Measurements from ENCODE around the gene AOC1. TPM values are rescaled to one million over a fixed set of nuclear protein-coding genes. Genes with fewer than 3 reads are reported as not detected.
A peak's percentile ranks its signal among the peaks of the same experiment; 100 is the strongest.
"Not testable (repeated sequence)": the region's sequence is repeated elsewhere in the genome, so short reads cannot be mapped to it uniquely, and the experiment has no call there.

The AOC1 gene
- total RNA-seq, 2 donors from 2014 or later = not detected

DNA sequence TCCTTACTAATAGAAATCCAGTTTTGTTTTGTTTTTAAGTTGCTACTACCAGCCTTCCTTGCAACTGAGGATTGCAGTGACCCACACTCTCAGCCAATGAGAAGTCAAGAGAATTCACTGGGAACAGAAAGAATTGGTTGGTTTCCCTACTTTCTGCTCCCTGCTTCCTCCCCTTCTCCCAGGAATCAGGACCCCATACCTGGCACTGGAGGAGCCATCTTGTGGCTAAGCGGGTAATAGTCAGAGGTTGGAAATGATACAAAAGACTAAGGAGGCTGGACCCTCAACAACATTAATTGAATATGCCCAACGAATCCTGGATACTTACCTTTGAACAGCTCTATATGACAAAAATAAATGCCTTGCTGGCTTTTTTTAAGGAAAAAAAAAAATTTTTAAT lies 45.5 kb upstream of the AOC1 start:
- no peak overlapping the region for H3K4me3 ChIP-seq
- H3K4me1 ChIP-seq = peaks cover 0 to 12% of the 10 kb centered on the region in 2 donors
- H3K36me3 ChIP-seq = peaks cover 25% of the 10 kb centered on the region
- H3K27ac ChIP-seq = no peak overlapping the region
- H3K9me3 ChIP-seq = peaks cover 6 to 15% of the 10 kb centered on the region in 2 donors
- no peak for DNase-seq (ENCODE audit: low spot score)
- no peaks in the 10 kb centered on the region for H3K27me3 ChIP-seq
- TF ChIP-seq, protein P1, sequence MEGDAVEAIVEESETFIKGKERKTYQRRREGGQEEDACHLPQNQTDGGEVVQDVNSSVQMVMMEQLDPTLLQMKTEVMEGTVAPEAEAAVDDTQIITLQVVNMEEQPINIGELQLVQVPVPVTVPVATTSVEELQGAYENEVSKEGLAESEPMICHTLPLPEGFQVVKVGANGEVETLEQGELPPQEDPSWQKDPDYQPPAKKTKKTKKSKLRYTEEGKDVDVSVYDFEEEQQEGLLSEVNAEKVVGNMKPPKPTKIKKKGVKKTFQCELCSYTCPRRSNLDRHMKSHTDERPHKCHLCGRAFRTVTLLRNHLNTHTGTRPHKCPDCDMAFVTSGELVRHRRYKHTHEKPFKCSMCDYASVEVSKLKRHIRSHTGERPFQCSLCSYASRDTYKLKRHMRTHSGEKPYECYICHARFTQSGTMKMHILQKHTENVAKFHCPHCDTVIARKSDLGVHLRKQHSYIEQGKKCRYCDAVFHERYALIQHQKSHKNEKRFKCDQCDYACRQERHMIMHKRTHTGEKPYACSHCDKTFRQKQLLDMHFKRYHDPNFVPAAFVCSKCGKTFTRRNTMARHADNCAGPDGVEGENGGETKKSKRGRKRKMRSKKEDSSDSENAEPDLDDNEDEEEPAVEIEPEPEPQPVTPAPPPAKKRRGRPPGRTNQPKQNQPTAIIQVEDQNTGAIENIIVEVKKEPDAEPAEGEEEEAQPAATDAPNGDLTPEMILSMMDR (IDR thresholded peaks at IDR 0.05) = no peak

DNA sequence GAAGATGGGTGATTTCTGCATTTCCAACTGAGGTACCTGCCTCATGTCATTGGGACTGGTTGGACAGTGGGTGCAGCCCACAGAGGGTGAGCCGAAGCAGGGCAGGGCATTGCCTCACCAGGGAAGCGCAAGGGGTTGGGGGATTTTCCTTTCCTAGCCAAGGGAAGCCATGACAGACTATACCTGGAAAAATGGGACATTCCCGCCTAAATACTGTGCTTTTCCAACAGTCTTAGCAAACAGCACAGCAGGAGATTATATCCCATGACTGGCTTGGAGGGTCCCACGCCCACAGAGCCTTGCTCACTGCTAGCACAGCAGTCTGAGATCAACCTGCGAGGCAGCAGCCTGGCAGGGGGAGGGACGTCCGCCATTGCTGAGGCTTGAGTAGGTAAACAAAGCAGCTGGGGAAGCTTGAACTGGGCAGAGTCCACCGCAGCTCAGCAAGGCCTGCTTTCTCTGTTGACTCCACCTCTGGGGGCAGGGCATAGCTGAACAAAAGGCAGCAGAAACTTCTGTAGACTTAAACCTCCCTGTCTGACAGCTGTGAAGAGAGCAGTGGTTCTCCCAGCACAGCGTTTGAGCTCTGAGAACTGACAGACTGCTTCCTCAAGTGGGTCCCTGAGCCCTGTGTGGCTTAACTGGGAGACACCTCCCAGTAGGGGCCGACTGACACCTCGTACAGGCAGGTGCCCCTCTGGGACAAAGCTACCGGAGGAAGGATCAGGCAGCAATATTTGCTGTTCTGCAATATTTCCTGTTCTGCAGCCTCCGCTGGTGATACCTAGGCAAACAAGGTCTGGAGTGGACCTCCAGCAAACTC lies 44.5 kb upstream of the AOC1 start:
- DNase-seq (ENCODE audit: low spot score); H3K27ac ChIP-seq; H3K27me3 ChIP-seq; H3K4me3 ChIP-seq; H3K4me1 ChIP-seq: not testable (repeated sequence)
- peaks cover 25% of the 10 kb centered on the region for H3K36me3 ChIP-seq
- peaks cover 6 to 15% of the 10 kb centered on the region in 2 donors for H3K9me3 ChIP-seq

DNA sequence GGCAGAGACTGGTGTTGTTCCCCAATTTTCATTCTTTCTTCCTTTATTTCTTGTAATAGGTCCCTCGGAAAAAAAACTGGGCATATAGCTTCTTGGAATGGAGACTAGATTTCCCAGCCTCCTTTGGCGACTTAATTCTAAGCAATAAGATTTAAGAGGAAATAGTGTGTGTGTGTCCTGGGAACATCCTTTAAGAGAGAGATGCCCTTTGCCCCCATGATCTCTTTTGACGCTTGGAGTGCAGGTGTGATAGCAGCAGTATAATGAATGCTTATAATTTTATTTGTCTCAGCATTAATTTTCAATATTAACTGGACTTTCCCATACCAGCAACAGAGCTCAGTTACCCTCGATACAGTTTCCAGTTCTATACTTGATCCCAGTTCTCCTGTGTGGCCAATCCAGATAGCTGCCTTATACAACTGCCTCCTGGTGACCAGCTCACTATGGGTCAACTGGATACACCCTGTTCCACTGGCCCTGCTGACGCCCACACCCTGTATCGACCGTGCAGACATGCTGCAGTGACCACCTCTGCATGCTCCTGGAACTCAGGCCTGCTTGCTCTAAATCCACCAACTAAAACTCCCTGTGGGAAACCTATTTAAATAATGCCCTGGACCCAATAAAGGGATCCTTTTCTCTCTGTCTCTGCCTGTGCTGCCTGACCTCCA lies 37.9 kb upstream of the AOC1 start:
- TF ChIP-seq, protein P1 (IDR thresholded peaks at IDR 0.05) = no peak
- H3K36me3 ChIP-seq = no peaks in the 10 kb centered on the region
- H3K9me3 ChIP-seq = peaks cover 0 to 13% of the 10 kb centered on the region in 2 donors
- no peaks in the 10 kb centered on the region for H3K27me3 ChIP-seq
- no peaks in the 10 kb centered on the region for H3K4me1 ChIP-seq
- no peak overlapping the region for H3K4me3 ChIP-seq
- DNase-seq (ENCODE audit: low spot score) = no peak
- H3K27ac ChIP-seq = no peak overlapping the region

DNA sequence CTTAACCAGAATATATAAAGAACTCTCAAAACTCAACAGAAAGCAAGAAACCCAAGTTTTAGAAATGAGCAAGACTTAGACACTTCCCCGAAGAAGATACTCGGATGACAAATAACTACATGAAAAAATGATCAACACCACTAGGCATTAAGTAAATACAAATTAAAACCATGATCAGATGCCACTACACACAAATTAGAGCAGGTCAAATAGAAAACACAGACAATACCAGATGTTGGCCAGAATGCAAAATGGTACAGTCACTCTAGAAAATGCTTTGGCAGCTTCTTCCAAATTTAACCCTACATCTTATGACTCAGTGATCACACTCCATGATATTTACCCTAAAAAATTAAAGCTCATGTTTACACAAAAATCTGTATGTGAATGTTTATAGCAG lies 33.3 kb upstream of the AOC1 start:
- H3K4me3 ChIP-seq = no peak overlapping the region
- TF ChIP-seq, protein P1 (IDR thresholded peaks at IDR 0.05) = no peak
- peaks cover 0 to 13% of the 10 kb centered on the region in 2 donors for H3K9me3 ChIP-seq
- H3K36me3 ChIP-seq = no peaks in the 10 kb centered on the region
- no peak overlapping the region for H3K27ac ChIP-seq
- no peaks in the 10 kb centered on the region for H3K27me3 ChIP-seq
- H3K4me1 ChIP-seq = peaks cover 0 to 15% of the 10 kb centered on the region in 2 donors
- DNase-seq (ENCODE audit: low spot score) = no peak

DNA sequence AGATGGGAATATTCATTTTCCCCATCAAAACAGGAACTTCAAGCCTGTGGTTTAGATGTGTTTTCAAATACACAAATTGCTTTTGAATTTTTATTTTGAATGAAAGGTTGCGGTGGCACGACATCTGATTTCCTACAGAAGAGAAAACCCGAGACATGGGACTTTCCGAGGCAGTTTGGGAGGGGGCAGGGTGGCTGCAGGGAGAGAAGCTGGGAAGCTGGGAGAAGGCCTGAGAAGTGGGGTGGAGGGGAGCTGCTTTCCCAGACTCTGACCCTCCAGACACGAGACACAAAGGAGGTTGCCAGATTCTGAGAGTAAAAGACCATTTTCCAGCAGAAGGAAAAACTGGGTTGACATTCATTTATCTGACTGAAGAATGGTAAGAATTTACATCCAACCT lies 32.2 kb upstream of the AOC1 start:
- peak overlapping the region; percentile 40 to 76 for H3K27ac ChIP-seq
- H3K4me1 ChIP-seq = peaks cover 0 to 20% of the 10 kb centered on the region in 2 donors
- H3K27me3 ChIP-seq = no peaks in the 10 kb centered on the region
- no peaks in the 10 kb centered on the region for H3K36me3 ChIP-seq
- TF ChIP-seq, protein P1 (IDR thresholded peaks at IDR 0.05) = no peak
- H3K4me3 ChIP-seq = no peak overlapping the region
- DNase-seq (ENCODE audit: low spot score) = no peak
- peaks cover 0 to 13% of the 10 kb centered on the region in 2 donors for H3K9me3 ChIP-seq

DNA sequence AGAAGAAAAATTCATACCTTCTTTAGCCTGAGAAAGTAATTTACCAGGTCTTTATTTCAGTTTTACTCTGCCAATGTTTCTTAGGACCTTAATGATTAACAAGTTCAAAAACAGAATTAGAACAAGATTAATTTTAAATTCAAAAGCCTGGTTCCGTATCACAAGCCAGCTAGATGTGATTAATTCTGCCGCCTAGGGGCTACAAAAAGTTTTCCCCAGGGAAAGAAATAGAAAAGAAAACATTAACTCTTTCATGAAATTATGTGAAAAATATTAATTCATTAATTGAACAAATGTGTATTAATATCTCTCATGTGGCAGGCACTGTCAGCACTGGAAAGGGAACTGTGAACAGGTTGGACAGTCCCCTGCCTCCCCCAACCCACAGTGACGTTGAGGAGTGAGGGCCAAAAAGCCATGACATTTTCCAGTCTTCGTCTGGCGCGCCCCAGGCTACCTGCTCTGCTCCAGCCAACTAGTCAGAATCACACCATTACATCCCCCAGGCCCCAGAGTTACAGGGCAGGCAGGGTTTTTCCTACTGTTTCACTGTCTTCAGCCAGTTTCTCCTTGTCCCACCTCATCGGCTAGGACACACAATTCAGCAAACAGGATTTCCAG lies 31.6 kb upstream of the AOC1 start:
- peak overlapping the region; percentile 40 to 76 for H3K27ac ChIP-seq
- TF ChIP-seq, protein P1 (IDR thresholded peaks at IDR 0.05) = peak in 1 of 2 donors; percentile 35
- no peak for DNase-seq (ENCODE audit: low spot score)

More for the DNA sequence above, 31.6 kb upstream of the AOC1 start:
- H3K36me3 ChIP-seq = no peaks in the 10 kb centered on the region
- no peaks in the 10 kb centered on the region for H3K27me3 ChIP-seq
- H3K4me3 ChIP-seq = no peak overlapping the region
- peaks cover 0 to 12% of the 10 kb centered on the region in 2 donors for H3K9me3 ChIP-seq
- H3K4me1 ChIP-seq = peaks cover 0 to 24% of the 10 kb centered on the region in 2 donors

All from right atrium auricular region (tissue), 2 donors.